Mucosa of gallbladder (tissue), 1 donor: Measurements from ENCODE around the gene ARTN. TPM values are rescaled to one million over a fixed set of nuclear protein-coding genes. Genes with fewer than 3 reads are reported as not detected.
A peak's percentile ranks its signal among the peaks of the same experiment; 100 is the strongest.

Source experiments
- DNase-seq: peaks from one replicate; pipeline ENCODE4 v3.0.0-alpha.2; 2020; ENCODE audit warnings: low spot score
- total RNA-seq: library from RNA; stranded (reverse); gene quantifications from one replicate; pipeline ENCODE4 v1.2.1, GENCODE V29; 2021
- donor health status: DM: no; HTN: no; CAD: no.

The ARTN gene
- total RNA-seq, 1 donor from 2014 or later, result 2.1 TPM

GRCh38 chr1:43970502-43970901, 36.9 kb downstream of the ARTN start:
- no peak for DNase-seq

- no peak for DNase-seq
Observed at GRCh38 chr1:43970911-43971310, 37.3 kb downstream of the ARTN start.

DNA sequence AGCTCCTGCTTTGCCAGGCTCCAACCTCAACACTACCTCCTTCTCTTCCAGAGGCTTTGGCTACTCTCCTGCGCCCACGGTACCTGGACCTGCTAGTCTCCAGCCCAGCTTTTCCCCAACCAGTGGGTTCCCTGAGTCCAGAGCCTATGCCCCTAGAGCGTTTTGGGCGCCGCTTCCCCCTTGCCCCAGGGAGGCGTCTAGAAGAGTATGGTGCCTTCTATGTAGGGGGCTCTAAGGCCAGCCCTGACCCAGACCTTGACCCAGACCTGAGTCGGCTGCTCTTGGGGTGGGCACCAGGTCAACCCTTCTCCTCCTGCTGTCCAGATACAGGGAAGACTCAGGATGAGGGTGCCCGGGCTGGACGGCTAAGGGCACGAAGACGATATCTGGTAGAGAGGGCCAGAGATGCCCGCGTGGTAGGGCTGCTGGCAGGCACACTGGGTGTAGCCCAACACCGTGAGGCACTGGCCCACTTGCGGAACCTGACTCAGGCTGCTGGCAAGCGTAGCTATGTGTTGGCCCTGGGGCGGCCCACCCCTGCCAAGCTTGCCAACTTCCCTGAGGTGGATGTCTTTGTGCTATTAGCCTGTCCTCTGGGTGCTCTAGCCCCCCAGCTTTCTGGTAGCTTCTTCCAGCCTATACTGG, 37.9 kb downstream of the ARTN start:
- no peak for DNase-seq

DNA sequence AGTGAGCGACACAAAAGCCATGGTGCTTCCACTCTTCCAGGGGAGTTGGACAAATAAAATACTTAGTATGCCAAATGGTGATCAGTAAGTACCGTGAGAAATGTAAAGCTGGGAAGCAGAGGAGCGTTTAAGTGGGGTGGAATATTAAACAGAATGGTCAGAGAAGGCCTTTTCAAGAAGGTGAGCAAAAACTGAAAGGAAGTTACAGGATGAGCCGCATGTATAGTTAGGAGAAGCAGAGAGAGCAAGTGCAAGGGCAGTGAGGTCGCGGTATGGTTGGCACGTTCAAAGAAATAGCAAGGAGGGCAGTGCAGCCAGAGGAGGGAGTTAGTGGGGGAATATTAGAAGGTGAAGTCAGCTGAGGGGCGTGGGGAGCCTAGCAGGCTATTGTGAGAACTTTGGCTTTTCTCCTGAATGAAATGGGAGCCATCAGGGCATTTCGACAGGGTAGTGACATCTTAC, 40.4 kb downstream of the ARTN start:
- DNase-seq, result no peak

DNA sequence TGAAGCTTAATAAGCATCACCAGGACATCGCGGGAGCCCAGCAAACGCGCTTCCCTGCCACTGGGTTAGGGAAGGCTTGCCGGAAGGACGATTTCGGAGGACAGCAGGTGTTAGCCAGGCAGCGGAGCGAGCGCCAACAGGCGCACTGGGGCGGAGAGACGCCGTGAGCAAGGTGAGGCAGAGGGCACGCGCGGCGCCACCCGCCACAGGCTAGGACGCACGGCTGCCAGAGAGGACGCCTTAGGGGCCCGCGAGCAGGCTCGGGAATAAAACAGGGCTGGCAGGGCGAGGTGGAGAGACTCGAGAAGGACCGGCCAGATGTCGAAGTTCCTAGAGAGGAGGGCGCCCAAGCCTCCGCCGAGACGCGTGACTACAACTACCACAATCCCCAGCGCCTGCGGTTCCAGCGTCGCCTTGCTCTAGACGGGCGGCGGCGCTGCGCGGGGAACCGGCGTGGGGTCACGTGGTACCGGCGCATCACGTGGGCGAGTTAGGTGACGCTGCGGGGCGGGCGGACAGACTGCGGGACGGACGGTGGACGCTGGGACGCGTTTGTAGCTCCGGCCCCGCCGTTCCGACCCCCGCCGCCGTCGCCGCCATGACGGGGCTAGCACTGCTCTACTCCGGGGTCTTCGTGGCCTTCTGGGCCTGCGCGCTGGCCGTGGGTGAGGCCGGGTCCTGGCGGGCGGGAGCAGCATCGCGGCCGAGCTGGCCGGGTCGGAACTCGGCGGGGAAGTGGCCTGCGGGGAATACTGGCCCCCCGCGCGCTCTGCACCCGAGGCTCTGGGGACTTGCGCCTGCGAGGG, 41.0 kb downstream of the ARTN start, which contains the start of gene ATP6V0B:
TSS of gene ATP6V0B (plus strand) at position 518 of the 806 bp plus-strand sequence. CDS start at position 599, 81 bp downstream.
- peak; percentile 96 for DNase-seq

GRCh38 chr1:43975249-43975961, 41.8 kb downstream of the ARTN start:
- DNase-seq, result peak; percentile 70

- no peak for DNase-seq
Observed at GRCh38 chr1:43976045-43976444, 42.4 kb downstream of the ARTN start.

GRCh38 chr1:43976890-43977289, 43.3 kb downstream of the ARTN start:
- no peak for DNase-seq

GRCh38 chr1:43977376-43978263, 44.0 kb downstream of the ARTN start:
- DNase-seq, result no peak

- DNase-seq, result no peak
Observed at GRCh38 chr1:43978264-43978550, 44.6 kb downstream of the ARTN start.

- DNase-seq, result no peak
Observed at GRCh38 chr1:43978551-43979260, 45.1 kb downstream of the ARTN start, which contains the start of gene B4GALT2. B4GALT2 (plus strand) TSS chr1:43979210; CDS start chr1:43981161, 1,951 bp downstream.

- no peak for DNase-seq
Observed at GRCh38 chr1:43979261-43979527, 45.6 kb downstream of the ARTN start.

DNA sequence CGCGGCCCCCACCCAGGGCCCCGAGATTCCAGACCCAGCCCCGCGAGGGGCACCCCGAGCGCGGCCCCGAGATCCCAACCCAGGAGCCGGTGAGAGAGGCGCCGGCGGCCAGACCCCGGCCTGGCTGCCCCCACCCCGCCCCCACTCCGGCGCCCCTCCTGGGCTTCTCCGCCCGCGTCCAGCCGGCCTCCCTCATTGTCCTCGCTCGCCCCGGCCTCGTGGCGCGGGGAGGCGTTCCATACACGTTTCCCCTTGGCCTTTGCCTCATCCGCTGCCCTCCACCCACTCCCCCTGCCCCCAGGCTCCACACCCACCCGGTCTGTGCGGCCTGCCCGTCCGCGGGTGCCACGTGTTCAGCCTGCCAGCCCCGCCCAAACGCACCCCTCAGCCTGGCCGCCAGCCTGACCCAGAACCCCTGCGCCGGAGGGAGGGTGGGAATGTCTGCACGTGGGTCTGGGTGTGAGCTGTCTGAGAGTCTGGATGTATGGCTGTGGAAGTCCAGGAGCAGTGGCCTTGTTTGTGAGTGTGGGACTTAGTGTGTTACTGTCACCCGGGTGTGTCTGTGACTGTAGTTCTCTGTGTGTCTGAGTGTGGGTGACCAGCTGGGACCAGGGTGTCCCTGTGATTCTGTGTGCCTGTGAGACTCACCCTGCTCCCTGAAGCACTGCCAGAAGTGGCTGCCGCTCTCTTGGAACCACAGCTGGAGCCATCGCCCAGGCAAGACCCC, 46.1 kb downstream of the ARTN start:
- DNase-seq, result no peak

- DNase-seq, result no peak
Observed at GRCh38 chr1:43980255-43981134, 46.9 kb downstream of the ARTN start.

GRCh38 chr1:43981135-43981491, 47.5 kb downstream of the ARTN start:
- DNase-seq, result no peak

- no peak for DNase-seq
Observed at GRCh38 chr1:43981636-43982035, 48.0 kb downstream of the ARTN start.

GRCh38 chr1:43982241-43982640, 48.6 kb downstream of the ARTN start:
- no peak for DNase-seq

DNA sequence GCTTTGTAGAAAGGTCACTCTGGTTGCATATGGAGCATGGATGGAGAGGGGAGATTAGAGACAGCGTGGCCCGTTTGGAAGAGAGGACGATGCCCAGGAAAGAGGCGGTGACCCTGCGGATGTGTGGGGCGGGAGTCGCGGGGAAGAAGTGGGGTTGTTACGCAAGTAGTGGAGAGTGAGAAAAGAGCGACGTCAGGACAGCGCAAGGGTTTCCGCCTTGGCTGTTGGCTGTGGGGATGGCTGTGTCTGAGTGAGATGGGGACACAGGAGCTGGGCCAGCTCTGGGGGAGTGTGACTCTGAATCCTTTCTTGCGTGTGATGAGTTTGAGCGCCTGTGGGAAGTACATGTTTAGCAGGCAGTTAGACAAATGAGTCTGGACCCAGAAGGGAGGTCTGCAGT, 49.2 kb downstream of the ARTN start:
- no peak for DNase-seq

GRCh38 chr1:43983253-43983899, 49.8 kb downstream of the ARTN start:
- no peak for DNase-seq
